GM12891 (cell line): ENCODE measurements around the gene GALNT10.

Experiments
- PAX5 ChIP-seq: IDR thresholded peaks from 2 replicates; pipeline ENCODE4 v1.6.1; 2011; ENCODE audit warnings: low read length, moderate library complexity, mild to moderate bottlenecking; ENCODE audit not compliant: insufficient read depth, severe bottlenecking
- POLR2A ChIP-seq: IDR thresholded peaks from 2 replicates; pipeline ENCODE4 v1.6.1; 2011; ENCODE audit warnings: low read depth, low read length, control low read depth
- POLR2AphosphoS5 ChIP-seq: IDR thresholded peaks from 2 replicates; pipeline ENCODE4 v1.6.1; 2011; ENCODE audit warnings: low read depth, low read length, control low read depth
- POU2F2 ChIP-seq: IDR thresholded peaks from 2 replicates; pipeline ENCODE4 v1.6.1; 2011; ENCODE audit warnings: low read depth, mild to moderate bottlenecking, control low read depth, low read length, moderate library complexity
- SPI1 ChIP-seq: IDR thresholded peaks from 2 replicates; pipeline ENCODE4 v1.6.1; 2011; ENCODE audit warnings: low read depth, low read length, control low read depth
- TAF1 ChIP-seq: IDR thresholded peaks from 2 replicates; pipeline ENCODE4 v1.6.1; 2011; ENCODE audit warnings: low read depth, low read length, control low read depth

- no peak for TF ChIP-seq POLR2AphosphoS5
- no peak for TF ChIP-seq POLR2A
- TF ChIP-seq SPI1, result no peak
- no peak for TF ChIP-seq TAF1
- TF ChIP-seq PAX5, result no peak
- TF ChIP-seq POU2F2, result no peak
Measured at GRCh38 chr5:154408811-154409210, 218.3 kb downstream of the GALNT10 start.
